ENCODE measurements around the gene OSBPL8. TPM values are rescaled to one million over a fixed set of nuclear protein-coding genes. Genes with fewer than 3 reads are reported as not detected.

OSBPL8 gene
- total RNA-seq, 4 donors from 2014 or later: 65.8 to 73.5 (median 66.7) TPM

DNA sequence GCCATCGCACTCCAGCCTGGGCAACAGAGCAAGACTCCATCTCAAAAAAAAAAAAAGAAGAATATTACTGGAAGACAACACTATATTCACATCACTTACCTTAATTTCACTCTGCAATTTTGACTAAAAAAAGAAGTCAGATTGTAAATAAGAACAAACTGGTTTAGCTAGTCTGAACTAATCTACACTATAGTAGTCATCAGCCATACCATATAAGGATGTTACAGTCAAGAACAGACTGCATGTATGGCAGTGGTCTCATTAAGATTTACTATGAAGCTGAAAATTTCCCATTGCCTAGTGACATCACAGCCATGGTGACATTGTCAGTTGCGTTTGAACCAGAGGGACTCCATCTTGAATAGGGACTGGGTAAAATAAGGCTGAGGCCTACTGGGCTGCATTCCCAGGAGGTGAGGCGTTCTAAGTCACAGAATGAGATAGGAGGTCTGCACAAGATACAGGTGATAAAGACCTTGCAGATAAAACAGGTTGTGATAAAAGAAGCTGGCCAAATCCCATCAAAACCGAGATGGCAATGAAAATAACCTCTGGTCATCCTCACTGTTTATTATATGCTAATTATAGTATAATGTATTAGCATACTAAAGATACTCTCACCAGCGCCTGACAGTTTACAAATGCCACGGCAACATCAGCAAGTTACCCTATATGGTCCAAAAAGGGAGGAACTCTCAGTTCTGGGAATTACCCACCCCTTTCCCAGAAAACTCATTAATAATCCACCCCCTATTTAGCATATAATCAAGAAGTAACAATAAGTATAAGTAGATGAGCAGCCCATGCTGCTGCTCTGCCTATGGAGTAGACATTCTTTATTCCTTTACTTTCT lies 51.2 kb downstream of the OSBPL8 start:
- Histone ChIP-seq H3K9me3 (no peaks in the 10 kb centered on the region), H3K27ac (no peak overlapping the region), H3K4me3 (no peak overlapping the region), H3K4me1 (no peaks in the 10 kb centered on the region), H3K36me3 (no peaks in the 10 kb centered on the region), H3K27me3 (no peaks in the 10 kb centered on the region)
- no peak for ATAC-seq
- no peak for TF ChIP-seq EP300 (IDR thresholded peaks at IDR 0.05)
- no peak for TF ChIP-seq CTCF (IDR thresholded peaks at IDR 0.05)
- TF ChIP-seq POLR2AphosphoS5 (IDR thresholded peaks at IDR 0.05): no peak
- no peak for TF ChIP-seq POLR2A (IDR thresholded peaks at IDR 0.05)
- 86 to 87% methylated on average over 5 of the region's 6 CpGs for WGBS, 2 donors (ENCODE audit: low coverage in 1 of 2)

DNA sequence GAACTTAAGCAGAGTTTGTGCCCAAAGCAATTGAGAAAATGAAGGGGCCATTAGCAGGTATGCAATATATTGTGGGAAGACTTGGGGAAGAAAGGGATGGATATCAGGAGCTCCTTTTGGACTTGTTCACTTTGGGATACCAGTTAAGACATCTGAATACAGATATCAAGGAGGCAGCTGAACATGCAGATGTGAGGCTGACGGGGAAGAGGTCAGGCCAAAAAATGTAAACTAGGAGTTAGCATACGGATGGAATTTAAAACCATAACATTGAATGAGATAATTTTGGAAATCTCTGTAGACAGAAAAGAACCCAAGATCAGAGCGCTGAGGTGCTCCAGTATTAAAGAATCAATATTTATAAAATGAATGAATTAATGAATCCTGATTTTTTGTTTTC lies 53.4 kb downstream of the OSBPL8 start:
- H3K4me1 ChIP-seq: no peaks in the 10 kb centered on the region
- no peak overlapping the region for H3K27ac ChIP-seq
- no peaks in the 10 kb centered on the region for H3K27me3 ChIP-seq
- no peaks in the 10 kb centered on the region for H3K36me3 ChIP-seq
- H3K4me3 ChIP-seq: no peak overlapping the region
- ATAC-seq: no peak
- WGBS, 2 donors (ENCODE audit: low coverage in 1 of 2): 75 to 81% methylated on average over 3 of the region's 3 CpGs
- no peaks in the 10 kb centered on the region for H3K9me3 ChIP-seq
- TF ChIP-seq POLR2AphosphoS5 (IDR thresholded peaks at IDR 0.05) (no peak), CTCF (IDR thresholded peaks at IDR 0.05) (no peak), POLR2A (IDR thresholded peaks at IDR 0.05) (no peak), EP300 (IDR thresholded peaks at IDR 0.05) (no peak)

DNA sequence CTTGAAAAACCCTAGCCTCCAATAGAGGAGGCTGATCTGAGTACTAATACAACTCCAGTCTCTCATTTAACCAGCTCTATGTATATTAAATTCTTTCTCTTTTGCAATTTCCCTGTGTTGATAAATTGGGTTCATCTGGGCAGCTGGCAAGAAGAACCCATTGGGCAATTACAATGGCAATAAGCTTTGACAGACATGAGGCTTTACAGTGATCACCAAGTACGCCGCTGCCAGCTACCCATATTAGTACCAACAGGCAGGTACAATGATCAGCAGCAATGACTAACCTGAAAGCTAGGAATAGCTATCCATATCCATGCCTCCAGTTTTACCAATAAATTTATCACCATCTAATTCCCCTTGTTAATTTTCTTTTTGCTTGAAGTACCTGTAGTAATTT lies 54.5 kb downstream of the OSBPL8 start:
- Histone ChIP-seq H3K4me3 (no peak overlapping the region), H3K36me3 (no peaks in the 10 kb centered on the region), H3K27me3 (no peaks in the 10 kb centered on the region), H3K27ac (no peak overlapping the region), H3K4me1 (no peaks in the 10 kb centered on the region), H3K9me3 (no peaks in the 10 kb centered on the region)
- WGBS, 2 donors (ENCODE audit: low coverage in 1 of 2): 100% methylated on average over 2 of the region's 2 CpGs; no CpG with 5 or more reads in 1 of the 2 donors
- TF ChIP-seq CTCF (IDR thresholded peaks at IDR 0.05) (no peak), POLR2AphosphoS5 (IDR thresholded peaks at IDR 0.05) (no peak), EP300 (IDR thresholded peaks at IDR 0.05) (no peak), POLR2A (IDR thresholded peaks at IDR 0.05) (no peak)
- no peak for ATAC-seq

- H3K4me1 ChIP-seq: no peaks in the 10 kb centered on the region
- H3K27ac ChIP-seq: no peak overlapping the region
- H3K36me3 ChIP-seq: no peaks in the 10 kb centered on the region
- H3K4me3 ChIP-seq: no peak overlapping the region
- WGBS, 2 donors (ENCODE audit: low coverage in 1 of 2): 94 to 100% methylated on average over 2 of the region's 2 CpGs
- no peaks in the 10 kb centered on the region for H3K27me3 ChIP-seq
- H3K9me3 ChIP-seq: no peaks in the 10 kb centered on the region
- TF ChIP-seq POLR2AphosphoS5 (IDR thresholded peaks at IDR 0.05) (no peak), CTCF (IDR thresholded peaks at IDR 0.05) (no peak), POLR2A (IDR thresholded peaks at IDR 0.05) (no peak), EP300 (IDR thresholded peaks at IDR 0.05) (no peak)
- no peak for ATAC-seq
Measured at GRCh38 chr12:76504606-76505005, 55.0 kb downstream of the OSBPL8 start.

- no peak for ATAC-seq
- H3K9me3 ChIP-seq: no peaks in the 10 kb centered on the region
- no peaks in the 10 kb centered on the region for H3K36me3 ChIP-seq
- H3K27me3 ChIP-seq: no peaks in the 10 kb centered on the region
- H3K4me3 ChIP-seq: no peak overlapping the region
- H3K27ac ChIP-seq: no peak overlapping the region
- H3K4me1 ChIP-seq: no peaks in the 10 kb centered on the region
- TF ChIP-seq EP300 (IDR thresholded peaks at IDR 0.05): no peak
- no peak for TF ChIP-seq POLR2A (IDR thresholded peaks at IDR 0.05)
- no peak for TF ChIP-seq CTCF (IDR thresholded peaks at IDR 0.05)
- TF ChIP-seq POLR2AphosphoS5 (IDR thresholded peaks at IDR 0.05): no peak
Measured at GRCh38 chr12:76503957-76504356, 55.6 kb downstream of the OSBPL8 start.
